GM12865 (cell line): ENCODE measurements around the gene TEDC1.

Experiments used
- DNase-seq: peaks from one replicate; pipeline ENCODE4 v3.0.0; 2010; ENCODE audit warnings: low read depth
- H3K4me3 ChIP-seq: 2 replicates; pipeline ENCODE4 v1.5.1; 2011; ENCODE audit warnings: mild to moderate bottlenecking, low read depth, low read length, control low read depth
- CTCF ChIP-seq: IDR thresholded peaks from 2 replicates; pipeline ENCODE4 v1.5.1; 2011; ENCODE audit warnings: low read length, control low read depth, low read depth, inconsistent platforms; ENCODE audit not compliant: insufficient read depth; ENCODE audit errors: missing control alignments

TEDC1 gene

DNA sequence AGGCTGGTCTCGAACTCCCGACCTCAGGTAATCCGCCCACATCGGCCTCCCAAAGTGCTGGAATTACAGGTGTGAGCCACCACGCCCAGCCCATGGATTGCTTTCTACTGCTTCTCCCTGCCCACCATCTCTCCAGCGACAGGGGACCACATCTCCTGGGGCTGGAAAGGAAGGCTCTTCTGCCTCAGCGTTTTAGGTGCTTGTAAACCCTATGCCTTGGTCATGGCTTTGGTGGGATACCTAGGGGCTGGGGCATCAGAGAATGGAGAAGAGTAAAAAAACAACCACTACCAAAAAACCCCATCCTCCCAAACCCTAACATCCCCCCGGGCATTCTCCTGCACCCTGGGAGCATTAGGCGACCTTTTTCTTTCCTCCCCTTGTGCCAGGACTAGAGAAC is 34.3 kb downstream of the TEDC1 start:
- no peak for TF ChIP-seq CTCF
- H3K4me3 ChIP-seq, result no peak overlapping the region
- no peak for DNase-seq

GRCh38 chr14:105525861-105526775 is 35.1 kb downstream of the TEDC1 start, which contains the start of gene TMEM121:
Gene TMEM121, plus strand, starts transcription at chr14:105526583. Its CDS starts 2,252 bp downstream, at chr14:105528835.
- H3K4me3 ChIP-seq, result peak within 1 kb of the TSS; percentile 30

GRCh38 chr14:105526776-105527380 is 35.8 kb downstream of the TEDC1 start:
- peak overlapping the region; percentile 30 for H3K4me3 ChIP-seq
- no peak for TF ChIP-seq CTCF
- DNase-seq, result no peak

More at GRCh38 chr14:105525861-105526775, 35.1 kb downstream of the TEDC1 start, which contains the start of gene TMEM121:
- DNase-seq, result peak; percentile 33
- TF ChIP-seq CTCF, result no peak

DNA sequence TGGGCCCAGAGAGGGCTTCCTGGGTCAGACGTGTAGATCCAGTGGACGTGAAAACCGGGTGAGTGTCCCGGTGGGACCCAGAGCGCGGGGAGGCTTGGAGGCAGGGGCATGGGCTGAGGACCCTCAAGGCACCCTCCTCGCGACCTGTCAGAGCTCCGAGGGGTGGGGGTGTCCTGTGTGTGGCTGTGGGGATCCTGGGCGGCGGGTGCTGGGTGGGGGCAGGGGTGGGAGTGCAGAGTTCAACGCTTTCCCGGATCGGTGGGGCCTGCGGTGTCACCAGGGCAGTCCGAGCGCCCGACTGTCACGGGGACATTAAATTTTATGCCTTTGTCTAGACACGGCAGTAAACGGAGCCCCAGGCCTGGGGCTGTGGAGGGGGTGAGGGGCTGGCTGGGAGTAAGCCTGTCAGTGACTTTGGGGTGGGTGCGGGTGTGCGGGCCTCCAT is 36.4 kb downstream of the TEDC1 start:
- no peak for DNase-seq
- peak overlapping the region; percentile 74 for H3K4me3 ChIP-seq
- TF ChIP-seq CTCF, result no peak

- peak; percentile 87 for TF ChIP-seq CTCF
- DNase-seq, result peak; percentile 87
Measured at GRCh38 chr14:105527826-105528585, 37.0 kb downstream of the TEDC1 start.

GRCh38 chr14:105528586-105529318 is 37.7 kb downstream of the TEDC1 start:
- H3K4me3 ChIP-seq, result peak overlapping the region; percentile 74
- DNase-seq, result peak; percentile 55
- no peak for TF ChIP-seq CTCF

More at GRCh38 chr14:105527826-105528585, 37.0 kb downstream of the TEDC1 start:
- H3K4me3 ChIP-seq, result peak overlapping the region; percentile 74
